OCI-LY7 (cell line): ENCODE results near the gene STRBP.

Experiments used
- CTCF ChIP-seq: fragments of 200-600 bp; sonication (generic); conservative IDR thresholded peaks from 2 replicates; pipeline ENCODE4 v1.5.1; 2014; ENCODE audit warnings: mild to moderate bottlenecking, antibody characterized with exemption, low read length, moderate library complexity, mixed read lengths
- EZH2phosphoT487 ChIP-seq: fragments of 200-600 bp; sonication (generic); IDR thresholded peaks from 2 replicates; pipeline ENCODE4 v1.6.1; 2018; ENCODE audit warnings: low read depth, borderline replicate concordance, mild to moderate bottlenecking, mixed run types, antibody characterized with exemption, low read length, moderate library complexity, mixed read lengths

- TF ChIP-seq CTCF (peak; percentile 88), EZH2phosphoT487 (no peak)
Measured at GRCh38 chr9:123091459-123091858, 176.9 kb downstream of the STRBP start.
